Measurements from ENCODE around the gene ELFN1.

- TF ChIP-seq EZH2 (IDR thresholded peaks at IDR 0.05; ENCODE audit: borderline replicate concordance, control insufficient read depth, low read depth, low read length) (no peak), POLR2A (IDR thresholded peaks at IDR 0.05; ENCODE audit: low read depth, low read length) (no peak), SIX5 (IDR thresholded peaks at IDR 0.05; ENCODE audit: low read depth, low read length, severe bottlenecking) (no peak), TCF3 (IDR thresholded peaks at IDR 0.05; ENCODE audit: borderline replicate concordance, insufficient read depth, low read depth, low read length) (no peak), CUX1 (IDR thresholded peaks at IDR 0.05; ENCODE audit: insufficient replicate concordance, low read depth, low read length) (no peak)
These were observed 39.3 kb upstream of the ELFN1 start for GRCh38 chr7:1630700-1631336.

All from GM12878 (cell line).